Heart left ventricle (tissue), 16 donors: ENCODE measurements around the gene LCN1. TPM values are rescaled to one million over a fixed set of nuclear protein-coding genes. Genes with fewer than 3 reads are reported as not detected.

Experiments used
- ATAC-seq, 4 donors: fragments of 200-7000 bp; cut with Tn5 transposase; one replicate each; pipeline ENCODE4 v1.9.1; 2020 to 2022; ENCODE audit warnings: moderate library complexity in 4 of 4, mild to moderate bottlenecking in 3 of 4, moderate number of reproducible peaks in 1 of 4
- DNase-seq, 5 donors: peaks; one replicate each; pipeline ENCODE4 v3.0.0-alpha.2; 2020
- H3K27ac ChIP-seq, 12 donors: fragments of 200-600 bp; sonication (generic) in 4 of 12; one replicate each; pipeline versions ENCODE4 v1.5.0 to v1.8.0; 2016 to 2022; ENCODE audit warnings: mild to moderate bottlenecking in 2 of 12
- H3K27me3 ChIP-seq, 9 donors: fragments of 200-600 bp; sonication (generic) in 2 of 9; one replicate each; pipeline versions ENCODE4 v1.5.1 to v1.8.0; 2016 to 2022; ENCODE audit warnings: mild to moderate bottlenecking in 3 of 9
- H3K36me3 ChIP-seq, 9 donors: fragments of 200-600 bp; sonication (generic) in 2 of 9; one replicate each; pipeline versions ENCODE4 v1.5.0 to v1.8.0; 2018 to 2022; ENCODE audit warnings: mild to moderate bottlenecking in 2 of 9
- H3K4me1 ChIP-seq, 12 donors: fragments of 200-600 bp; sonication (generic) in 4 of 12; one replicate each; pipeline versions ENCODE4 v1.5.0 to v1.8.0; 2016 to 2022; ENCODE audit warnings: mild to moderate bottlenecking in 3 of 12
- H3K4me3 ChIP-seq, 12 donors: fragments of 200-600 bp; sonication (generic) in 4 of 12; one replicate each; pipeline versions ENCODE4 v1.5.0 to v1.8.0; 2017 to 2022; ENCODE audit warnings: mild to moderate bottlenecking in 9 of 12, moderate library complexity in 4 of 12
- H3K9me3 ChIP-seq, 12 donors: fragments of 200-600 bp; sonication (generic) in 4 of 12; one replicate each; pipeline versions ENCODE4 v1.5.0 to v1.8.0; 2016 to 2022; ENCODE audit warnings: mild to moderate bottlenecking in 1 of 12
- CTCF ChIP-seq, 12 donors: fragments of 200-600 bp; sonication (generic) in 4 of 12; IDR thresholded peaks; one replicate each; pipeline versions ENCODE4 v1.5.0 to v1.8.0; 2018 to 2022; ENCODE audit warnings: antibody characterized with exemption in 12 of 12, mild to moderate bottlenecking in 5 of 12
- POLR2A ChIP-seq, 2 donors: fragments of 450-650 bp; IDR thresholded peaks; one replicate each; pipeline ENCODE4 v1.6.1; 2017; ENCODE audit warnings: antibody characterized with exemption in 2 of 2, mild to moderate bottlenecking in 2 of 2, moderate library complexity in 2 of 2
- WGBS, 4 donors: extraction: QIAGEN DNeasy Blood & Tissue Kit in 2 of 4; methylation state at CpG; one replicate each; pipeline versions ENCODE4 v1.1.5 to v1.1.7; 2013 to 2018; 5-methylcytosine and 5-hydroxymethylcytosine counted together
- intact Hi-C, 10 donors: fragments of 100-400 bp; cut with DNase I; formaldehyde crosslinking; loops; one replicate each; pipeline versions ENCODE4 v1.11.1 to v1.14.2; 2022
- polyA plus RNA-seq, 2 donors: library from polyadenylated mRNA; stranded (reverse); fragments of 200-250 nt; gene quantifications; one replicate each; pipeline ENCODE4 v1.2.3, GENCODE V29; 2013
- total RNA-seq, 9 donors: library from RNA; depleted of rRNA in 2 of 9; stranded (reverse); fragments of >200 nt in 2 of 9; fragmentation: NEBNext Ultra II Directional in 3 of 9; extraction: Animal tissue kit (Norgen Biotek cat#: 25700) in 3 of 9; gene quantifications; one replicate each; pipeline versions ENCODE4 v1.1.0 to v1.2.4, GENCODE V29; 2016 to 2023
- donor health status: ischemic (EF 13 %, LVEDD 7.1; RV severe dilation, severe dysfunction).
- donor health status: healthy with polysubstance abuse.
- donor health status: DM: no; HTN: yes; CAD: no.
- donor health status: DM: no; HTN: no; CAD: no.
- donor health status: ischemic (EF 25% LVEDD 6.9; RV normal size, moderate dysfunction).
- donor health status: ischemic (EF 25% LVEDD 5.7; RV mildly dilated, moderate dysfunction).
- donor health status: healthy.
- donor health status: DM: yes; HTN: yes; CAD: no.
- donor health status: ischemic (EF 35%, LVEDD 5.7; RV mildly dilated, moderate dysfunction).
- donor health status: nonischemic (EF 11% LVEDD 7.7; RV severe dilation, severe dysfunction).
- donor health status: DM: yes; HTN: yes; CAD: no.
- donor health status: PGD.
- donor health status: ischemic (EF 29% LVEDD 5.4; RV normal size, mild dysfunction).
- donor health status: nonischemic (EF 23%, LVEDD 6.1; RV moderate dilation, normal function).

LCN1 gene
- total and polyA plus RNA-seq, 11 donors: 0.33 to 0.50 (median 0.37) TPM; not detected in 8

GRCh38 chr9:135479469-135480052, 41.7 kb upstream of the LCN1 start, which contains the start of gene PPP1R26:
PPP1R26 (plus strand) TSS chr9:135479782; CDS start chr9:135484511, 4,729 bp downstream.
- 0 to 1% (median 1%) methylated on average over 15 to 102 of the region's 103 CpGs for WGBS, 4 donors
- intact Hi-C loops: no loop called here
- H3K4me1 ChIP-seq: peaks cover 0 to 27% (median 14%) of the 10 kb centered on the region in 12 donors
- TF ChIP-seq CTCF (IDR thresholded peaks at IDR 0.05): no peak
- TF ChIP-seq POLR2A (IDR thresholded peaks at IDR 0.05): no peak
- ATAC-seq (peak in 3 of 4 donors; percentile 42 to 72 (median 54)), DNase-seq (peak in 4 of 5 donors; percentile 46 to 66 (median 56))
- H3K36me3 ChIP-seq: peaks cover 0 to 10% (median 8%) of the 10 kb centered on the region in 9 donors
- H3K9me3 ChIP-seq: no peaks in the 10 kb centered on the region
- H3K4me3 ChIP-seq: peak within 1 kb of the TSS; percentile 69 to 96 (median 76)
- no peaks in the 10 kb centered on the region for H3K27me3 ChIP-seq
- peak within 1 kb of the TSS; percentile 60 to 89 (median 72) for H3K27ac ChIP-seq

GRCh38 chr9:135480071-135480939, 40.9 kb upstream of the LCN1 start:
- ATAC-seq (peak in 3 of 4 donors; percentile 46 to 66 (median 62)), DNase-seq (peak in 2 of 5 donors; percentile 25 to 69)
- peaks cover 0 to 27% (median 14%) of the 10 kb centered on the region in 12 donors for H3K4me1 ChIP-seq
- peak overlapping the region; percentile 59 to 96 (median 75) for H3K4me3 ChIP-seq
- no peak for TF ChIP-seq CTCF (IDR thresholded peaks at IDR 0.05)
- no peak for TF ChIP-seq POLR2A (IDR thresholded peaks at IDR 0.05)
- H3K27ac ChIP-seq: peak overlapping the region in 10 of 12 donors; percentile 43 to 84 (median 68)
- no peaks in the 10 kb centered on the region for H3K9me3 ChIP-seq
- H3K27me3 ChIP-seq: no peaks in the 10 kb centered on the region
- H3K36me3 ChIP-seq: peaks cover 0 to 17% (median 15%) of the 10 kb centered on the region in 9 donors
- 1 to 2% (median 1%) methylated on average over 23 to 76 of the region's 76 CpGs for WGBS, 4 donors
- intact Hi-C loops: no loop called here

- no peak for TF ChIP-seq CTCF (IDR thresholded peaks at IDR 0.05)
- no peak for TF ChIP-seq POLR2A (IDR thresholded peaks at IDR 0.05)
- intact Hi-C loops: no loop called here
- DNase-seq (no peak), ATAC-seq (peak in 1 of 4 donors; percentile 2)
- H3K27me3 ChIP-seq: no peaks in the 10 kb centered on the region
- peaks cover 0 to 24% (median 20%) of the 10 kb centered on the region in 9 donors for H3K36me3 ChIP-seq
- peaks cover 0 to 27% (median 14%) of the 10 kb centered on the region in 12 donors for H3K4me1 ChIP-seq
- WGBS, 4 donors: 48 to 58% (median 49%) methylated on average over 11 of the region's 11 CpGs
- H3K9me3 ChIP-seq: no peaks in the 10 kb centered on the region
- H3K27ac ChIP-seq: peak overlapping the region in 1 of 12 donors; percentile 84
- peak overlapping the region; percentile 59 to 96 (median 75) for H3K4me3 ChIP-seq
These were observed 40.3 kb upstream of the LCN1 start for GRCh38 chr9:135480940-135481310.
